ENCODE measurements around the gene PCED1B.

The PCED1B gene

DNA sequence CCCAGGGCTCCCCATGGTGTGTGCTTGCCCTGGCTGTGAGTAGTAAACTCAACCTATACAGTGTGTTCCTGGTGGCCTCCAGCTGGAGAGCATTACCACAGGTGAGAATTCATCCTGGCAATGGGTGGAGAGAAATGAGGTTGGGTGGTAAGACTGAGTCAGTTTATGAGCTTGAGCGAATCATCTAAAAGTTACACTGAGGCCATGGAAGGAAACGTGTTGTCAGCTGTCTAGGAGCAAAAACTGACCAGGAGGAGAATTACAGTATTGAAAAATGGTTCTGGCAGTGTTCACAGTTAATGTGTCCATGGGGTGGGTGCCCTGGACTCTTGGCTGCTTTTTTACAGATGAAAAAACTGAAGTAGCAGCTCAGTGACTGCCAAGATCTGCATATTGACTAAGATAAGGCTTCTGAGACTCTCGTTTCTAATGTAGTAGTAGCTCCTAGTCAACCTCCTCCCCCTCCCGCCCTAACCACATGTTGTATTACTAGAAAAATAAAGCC is 202.3 kb downstream of the PCED1B start:
- no peak for DNase-seq

DNA sequence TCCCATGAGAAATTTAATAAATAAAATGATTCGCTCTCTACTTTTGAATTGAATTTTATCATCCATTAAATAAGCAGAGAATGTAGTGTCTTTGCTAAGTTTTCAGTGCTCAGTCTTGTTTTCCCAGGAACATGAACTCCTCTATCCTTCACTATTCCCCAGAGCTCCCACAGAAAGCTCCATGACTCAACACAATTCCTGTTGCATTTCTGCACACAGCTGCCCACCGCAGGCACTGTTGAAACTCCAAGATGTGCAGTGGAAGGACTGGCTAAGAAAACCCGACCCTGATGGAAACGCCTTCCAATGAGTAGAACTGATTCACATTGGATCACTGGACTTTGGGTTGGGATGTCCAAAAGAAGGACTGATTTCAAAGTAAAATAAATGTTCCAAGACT is 202.8 kb downstream of the PCED1B start:
- peak; percentile 47 for DNase-seq
